Mesenchymal stem cell (in vitro differentiated cells and primary cell): ENCODE results near the gene DNAJC13.
A peak's percentile ranks its signal among the peaks of the same experiment; 100 is the strongest.

Source experiments
- DNase-seq: peaks from one replicate; pipeline ENCODE4 v3.0.0-alpha.2; 2013
- H2AFZ ChIP-seq: one replicate; pipeline ENCODE4 v1.6.1; 2013; ENCODE audit warnings: low read depth, mild to moderate bottlenecking, control low read depth, inconsistent platforms, low read length, moderate library complexity
- H2AK5ac ChIP-seq: 2 replicates; pipeline ENCODE4 v1.6.1; 2013; ENCODE audit warnings: low read length, moderate library complexity, mild to moderate bottlenecking, inconsistent platforms; ENCODE audit not compliant: severe bottlenecking
- H2BK120ac ChIP-seq: one replicate; pipeline ENCODE4 v1.6.1; 2013; ENCODE audit warnings: low read depth, mild to moderate bottlenecking, inconsistent platforms, low read length, moderate library complexity
- H2BK12ac ChIP-seq, 2 experiments: one replicate each; pipeline ENCODE4 v1.6.1; 2013; ENCODE audit warnings: inconsistent platforms in 2 of 2, low read length in 2 of 2, mild to moderate bottlenecking in 2 of 2, moderate library complexity in 2 of 2, control low read depth in 1 of 2
- H2BK15ac ChIP-seq: one replicate; pipeline ENCODE4 v1.6.1; 2013; ENCODE audit warnings: mild to moderate bottlenecking, low read depth, inconsistent platforms; ENCODE audit not compliant: poor library complexity, severe bottlenecking
- H2BK5ac ChIP-seq: 2 replicates; pipeline ENCODE4 v1.6.1; 2013; ENCODE audit warnings: low read depth, mild to moderate bottlenecking, low read length, control low read depth, inconsistent platforms; ENCODE audit not compliant: poor library complexity, severe bottlenecking
- H3K14ac ChIP-seq, 2 experiments: one replicate each; pipeline ENCODE4 v1.6.1; 2013; ENCODE audit warnings: inconsistent platforms in 2 of 2, low read length in 2 of 2, control low read depth in 1 of 2, mild to moderate bottlenecking in 1 of 2, moderate library complexity in 1 of 2
- H3K18ac ChIP-seq, 2 experiments: one replicate each; pipeline ENCODE4 v1.6.1; 2013; ENCODE audit warnings: inconsistent platforms in 2 of 2, low read length in 2 of 2, control low read depth in 1 of 2, low read depth in 1 of 2, mild to moderate bottlenecking in 1 of 2
- H3K23ac ChIP-seq, 2 experiments: one replicate each; pipeline ENCODE4 v1.6.1; 2013; ENCODE audit warnings: inconsistent platforms in 2 of 2, low read length in 2 of 2, mild to moderate bottlenecking in 2 of 2, moderate library complexity in 2 of 2, control low read depth in 1 of 2
- H3K27ac ChIP-seq: 2 replicates; pipeline ENCODE4 v1.5.1; 2013; ENCODE audit warnings: mild to moderate bottlenecking, moderate library complexity, low read length, control low read depth, inconsistent platforms; ENCODE audit not compliant: poor library complexity, severe bottlenecking
- H3K27me3 ChIP-seq, 2 experiments: 2 replicates each; pipeline versions ENCODE4 v1.6.1 to v1.7.0; 2013; ENCODE audit warnings: low read length in 2 of 2, mild to moderate bottlenecking in 2 of 2, moderate library complexity in 2 of 2, control low read depth in 1 of 2, inconsistent platforms in 1 of 2; ENCODE audit not compliant: control insufficient read depth in 1 of 2, insufficient read depth in 1 of 2
- H3K36me3 ChIP-seq, 2 experiments: 2 replicates each; pipeline versions ENCODE4 v1.6.1 to v1.7.0; 2013; ENCODE audit warnings: low read length in 2 of 2, control low read depth in 1 of 2, inconsistent platforms in 1 of 2, low read depth in 1 of 2, mild to moderate bottlenecking in 1 of 2; ENCODE audit not compliant: insufficient read depth in 2 of 2, control insufficient read depth in 1 of 2
- H3K4ac ChIP-seq, 2 experiments: one replicate each; pipeline ENCODE4 v1.6.1; 2013; ENCODE audit warnings: inconsistent platforms in 2 of 2, low read length in 2 of 2, mild to moderate bottlenecking in 2 of 2, moderate library complexity in 2 of 2, control low read depth in 1 of 2, low read depth in 1 of 2
- H3K4me1 ChIP-seq: 2 replicates; pipeline ENCODE4 v1.6.1; 2013; ENCODE audit warnings: low read depth, low read length, control low read depth; ENCODE audit not compliant: control insufficient read depth, insufficient read depth
- H3K4me2 ChIP-seq: 2 replicates; pipeline ENCODE4 v1.6.1; 2013; ENCODE audit warnings: low read length, mild to moderate bottlenecking, inconsistent platforms; ENCODE audit not compliant: poor library complexity, severe bottlenecking
- H3K4me3 ChIP-seq, 2 experiments: 2 replicates each; pipeline versions ENCODE4 v1.5.1 to v1.7.0; 2013; ENCODE audit warnings: low read length in 2 of 2, mild to moderate bottlenecking in 2 of 2, control low read depth in 1 of 2, low read depth in 1 of 2; ENCODE audit not compliant: insufficient read depth in 1 of 2
- H3K79me1 ChIP-seq: replicated peaks from 2 replicates; pipeline ENCODE4 v1.6.1; 2013; ENCODE audit warnings: mild to moderate bottlenecking, control low read depth, low read length, inconsistent platforms; ENCODE audit not compliant: poor library complexity, severe bottlenecking
- H3K9ac ChIP-seq: 2 replicates; pipeline ENCODE4 v1.7.0; 2013; ENCODE audit warnings: mild to moderate bottlenecking, low read length, moderate library complexity
- H3K9me3 ChIP-seq: 2 replicates; pipeline ENCODE4 v1.7.0; 2013; ENCODE audit warnings: mild to moderate bottlenecking, low read length; ENCODE audit not compliant: control insufficient read depth
- H4K8ac ChIP-seq: one replicate; pipeline ENCODE4 v1.6.1; 2013; ENCODE audit warnings: inconsistent platforms, mild to moderate bottlenecking, low read length, moderate library complexity
- H4K91ac ChIP-seq: one replicate; pipeline ENCODE4 v1.6.1; 2013; ENCODE audit warnings: mild to moderate bottlenecking, low read length, inconsistent platforms
- WGBS: methylation state at CpG from one replicate; pipeline ENCODE4 v1.1.7; 2013; ENCODE audit warnings: mixed read lengths; 5-methylcytosine and 5-hydroxymethylcytosine counted together

Gene DNAJC13

GRCh38 chr3:132537297-132537696 is 120.0 kb downstream of the DNAJC13 start:
- no CpG with 5 or more reads among the region's 1 CpG for WGBS
- H2AFZ ChIP-seq = no peak overlapping the region
- H3K4me1 ChIP-seq = peaks cover 9% of the 10 kb centered on the region

GRCh38 chr3:132538072-132538471 is 120.8 kb downstream of the DNAJC13 start:
- H2BK12ac ChIP-seq = no peak overlapping the region
- no peak overlapping the region for H3K4ac ChIP-seq
- H3K4me3 ChIP-seq = no peak overlapping the region
- no peak overlapping the region for H4K8ac ChIP-seq
- 100% methylated on average over 4 of the region's 5 CpGs for WGBS
- no peak overlapping the region for H2AFZ ChIP-seq
- no peak for DNase-seq
- H4K91ac ChIP-seq = peak overlapping the region; percentile 25
- H3K27me3 ChIP-seq = no peaks in the 10 kb centered on the region
- H2BK120ac ChIP-seq = no peak overlapping the region
- H3K23ac ChIP-seq = no peak overlapping the region
- no peaks in the 10 kb centered on the region for H3K9me3 ChIP-seq
- no peak overlapping the region for H2BK5ac ChIP-seq
- no peak overlapping the region for H3K14ac ChIP-seq
- H3K18ac ChIP-seq = no peak overlapping the region
- no peak overlapping the region for H3K4me2 ChIP-seq
- peaks cover 9% of the 10 kb centered on the region for H3K4me1 ChIP-seq
- peaks cover 13% of the 10 kb centered on the region for H3K79me1 ChIP-seq
- no peak overlapping the region for H2AK5ac ChIP-seq
- H2BK15ac ChIP-seq = no peak overlapping the region
- no peak overlapping the region for H3K27ac ChIP-seq
- no peak overlapping the region for H3K9ac ChIP-seq
- H3K36me3 ChIP-seq = peaks cover 20 to 76% of the 10 kb centered on the region in 2 experiments

More at GRCh38 chr3:132537297-132537696, 120.0 kb downstream of the DNAJC13 start:
- H4K8ac ChIP-seq = peak overlapping the region; percentile 57
- no peak overlapping the region for H3K27ac ChIP-seq
- H3K14ac ChIP-seq = no peak overlapping the region
- no peak overlapping the region for H2BK15ac ChIP-seq
- no peaks in the 10 kb centered on the region for H3K9me3 ChIP-seq
- H3K23ac ChIP-seq = no peak overlapping the region
- H3K9ac ChIP-seq = peak overlapping the region; percentile 85
- no peak overlapping the region for H2BK120ac ChIP-seq
- peaks cover 20 to 77% of the 10 kb centered on the region in 2 experiments for H3K36me3 ChIP-seq
- no peak overlapping the region for H3K4ac ChIP-seq
- H3K18ac ChIP-seq = no peak overlapping the region
- DNase-seq = peak; percentile 18
- H3K4me2 ChIP-seq = no peak overlapping the region
- no peaks in the 10 kb centered on the region for H3K27me3 ChIP-seq
- no peak overlapping the region for H3K4me3 ChIP-seq
- peaks cover 13% of the 10 kb centered on the region for H3K79me1 ChIP-seq
- H4K91ac ChIP-seq = no peak overlapping the region
- H2AK5ac ChIP-seq = no peak overlapping the region
- no peak overlapping the region for H2BK12ac ChIP-seq
- no peak overlapping the region for H2BK5ac ChIP-seq

GRCh38 chr3:132539681-132540080 is 122.4 kb downstream of the DNAJC13 start:
- no peak overlapping the region for H3K23ac ChIP-seq
- H2BK5ac ChIP-seq = no peak overlapping the region
- no peak overlapping the region for H3K14ac ChIP-seq
- no peaks in the 10 kb centered on the region for H3K27me3 ChIP-seq
- H3K18ac ChIP-seq = no peak overlapping the region
- 40% methylated on average over 1 of the region's 3 CpGs for WGBS
- H3K4me2 ChIP-seq = no peak overlapping the region
- peaks cover 10% of the 10 kb centered on the region for H3K79me1 ChIP-seq
- H2BK12ac ChIP-seq = no peak overlapping the region
- H2BK15ac ChIP-seq = no peak overlapping the region
- peaks cover 11% of the 10 kb centered on the region for H3K4me1 ChIP-seq
- no peak for DNase-seq
- H3K36me3 ChIP-seq = peaks cover 13 to 62% of the 10 kb centered on the region in 2 experiments
- H3K27ac ChIP-seq = no peak overlapping the region
- no peak overlapping the region for H3K4ac ChIP-seq
- H4K91ac ChIP-seq = no peak overlapping the region
- no peak overlapping the region for H3K9ac ChIP-seq
- H2AFZ ChIP-seq = no peak overlapping the region
- no peak overlapping the region for H4K8ac ChIP-seq
- H2AK5ac ChIP-seq = no peak overlapping the region
- no peak overlapping the region for H3K4me3 ChIP-seq
- H3K9me3 ChIP-seq = no peaks in the 10 kb centered on the region
- H2BK120ac ChIP-seq = no peak overlapping the region

- no peak overlapping the region for H3K4me3 ChIP-seq
- H3K9me3 ChIP-seq = no peaks in the 10 kb centered on the region
- WGBS = 33% methylated on average over 1 of the region's 2 CpGs
Measured at GRCh38 chr3:132542577-132542976, 125.3 kb downstream of the DNAJC13 start.

More at GRCh38 chr3:132542577-132542976, 125.3 kb downstream of the DNAJC13 start:
- Histone ChIP-seq H2BK120ac (no peak overlapping the region), H3K4me1 (peaks cover 4% of the 10 kb centered on the region), H3K79me1 (peaks cover 6% of the 10 kb centered on the region), H3K4me2 (no peak overlapping the region), H3K36me3 (peaks cover 10 to 44% of the 10 kb centered on the region in 2 experiments), H3K14ac (no peak overlapping the region), H2BK15ac (no peak overlapping the region), H2AK5ac (no peak overlapping the region), H3K9ac (peak overlapping the region; percentile 64), H4K8ac (no peak overlapping the region), H2AFZ (no peak overlapping the region), H2BK5ac (no peak overlapping the region), H4K91ac (no peak overlapping the region), H3K18ac (no peak overlapping the region), H3K23ac (no peak overlapping the region), H3K27me3 (no peaks in the 10 kb centered on the region), H3K4ac (no peak overlapping the region), H3K27ac (peak overlapping the region; percentile 73), H2BK12ac (no peak overlapping the region)
- no peak for DNase-seq
